ENCODE data around the gene NADSYN1.
"Not testable (repeated sequence)": the region's sequence is repeated elsewhere in the genome, so short reads cannot be mapped to it uniquely, and the experiment has no call there.

The NADSYN1 gene

DNA sequence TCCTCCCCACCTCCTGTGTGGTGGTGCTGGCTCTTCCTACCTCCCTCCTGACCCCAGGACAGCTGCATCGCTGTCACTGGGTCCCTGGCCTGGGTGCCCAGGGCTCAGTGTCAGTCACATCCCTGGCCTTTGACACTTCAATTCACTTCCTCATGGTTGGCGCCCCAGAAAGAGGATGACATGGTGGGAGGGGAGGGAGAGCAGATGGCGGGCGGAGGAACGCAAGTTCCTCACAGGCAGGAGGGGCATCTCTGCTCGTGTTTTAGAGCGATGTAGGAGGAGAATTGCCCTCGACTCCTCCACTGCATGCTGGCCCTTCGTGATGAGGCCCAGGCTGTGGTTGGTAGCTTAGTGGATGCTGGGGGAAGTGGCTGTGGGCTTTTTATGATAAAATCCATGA is 38.9 kb downstream of the NADSYN1 start:
- no peak for DNase-seq

DNA sequence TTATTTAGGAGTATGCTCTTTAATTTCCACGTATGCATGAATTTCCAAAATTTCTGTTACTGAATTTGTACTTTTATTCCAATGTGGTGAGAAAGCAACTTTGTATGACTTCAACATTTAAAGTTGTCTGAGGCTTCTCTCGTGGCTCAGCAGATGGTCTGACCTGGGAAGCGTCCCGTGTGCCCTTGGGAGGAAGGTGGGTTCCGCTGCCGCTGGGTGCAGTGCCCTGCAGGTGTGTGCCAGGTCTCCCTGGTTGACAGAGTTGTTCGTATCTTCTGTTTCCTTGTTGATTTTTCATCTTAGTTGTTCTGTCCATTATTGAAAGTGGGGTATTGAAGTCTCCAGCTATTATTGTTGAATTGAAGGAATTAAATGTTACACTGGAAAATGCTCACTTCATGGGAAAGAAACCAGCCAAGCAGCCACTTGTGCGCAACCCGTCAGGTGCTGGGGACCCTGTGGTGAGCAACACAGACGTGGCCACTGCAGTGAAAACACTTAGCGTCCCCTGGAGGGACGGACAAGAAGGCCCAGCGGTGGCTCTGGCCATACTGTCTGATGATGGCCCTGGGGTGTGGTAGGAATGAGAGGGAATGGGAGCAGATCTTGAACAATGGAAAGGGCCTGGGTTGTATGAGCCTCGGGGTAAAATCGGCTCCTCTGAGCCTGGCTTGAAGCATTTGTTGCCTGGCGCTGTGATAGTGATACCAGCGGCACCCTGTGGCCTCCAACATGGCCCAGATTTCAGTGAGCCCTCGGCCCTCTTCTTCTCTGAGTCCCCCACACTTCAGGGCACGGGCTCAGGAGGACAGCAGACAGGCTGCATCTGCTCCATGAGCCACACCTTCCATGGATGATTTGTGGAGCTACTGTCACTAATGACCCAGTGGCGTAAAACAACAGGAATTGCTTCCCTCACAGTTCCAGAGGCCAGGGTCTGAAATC is 42.6 kb downstream of the NADSYN1 start:
- DNase-seq = no peak

DNA sequence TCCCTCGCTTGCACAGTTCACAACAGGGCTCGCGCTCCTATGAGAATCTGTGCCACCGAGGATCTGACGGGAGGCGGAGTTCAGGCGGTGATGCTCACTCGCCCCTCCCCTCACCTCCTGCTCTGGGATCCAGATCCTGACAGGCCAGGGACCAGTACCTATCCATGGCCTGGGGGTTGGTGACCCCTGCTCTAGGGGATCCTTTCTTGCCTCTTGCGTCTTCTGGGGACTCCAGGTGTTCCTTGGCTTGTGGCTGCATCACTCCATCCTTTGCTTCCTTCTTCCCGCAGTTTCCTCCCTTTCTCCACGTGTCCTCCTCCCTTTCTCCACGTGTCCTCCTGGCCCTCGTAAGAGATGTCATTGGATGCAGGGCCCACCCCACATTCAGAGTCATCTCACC is 43.4 kb downstream of the NADSYN1 start:
- no peak for DNase-seq

DNA sequence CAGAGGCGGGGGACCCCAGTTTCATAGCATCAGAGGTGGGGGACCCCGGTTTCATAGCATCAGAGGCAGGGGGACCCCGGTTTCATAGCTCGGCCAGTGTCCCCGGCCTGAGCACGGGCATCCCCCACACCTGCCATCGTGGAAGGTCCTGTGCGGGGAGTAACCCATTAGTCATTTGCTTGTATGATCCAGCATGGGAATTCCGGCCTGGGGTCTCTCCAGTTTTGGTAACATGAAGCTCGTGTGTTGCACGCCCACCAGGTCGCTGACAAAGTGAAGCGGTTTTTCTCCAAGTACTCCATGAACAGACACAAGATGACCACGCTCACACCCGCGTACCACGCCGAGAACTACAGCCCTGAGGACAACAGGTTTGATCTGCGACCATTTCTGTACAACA is 45.1 kb downstream of the NADSYN1 start:
- DNase-seq = no peak

DNA sequence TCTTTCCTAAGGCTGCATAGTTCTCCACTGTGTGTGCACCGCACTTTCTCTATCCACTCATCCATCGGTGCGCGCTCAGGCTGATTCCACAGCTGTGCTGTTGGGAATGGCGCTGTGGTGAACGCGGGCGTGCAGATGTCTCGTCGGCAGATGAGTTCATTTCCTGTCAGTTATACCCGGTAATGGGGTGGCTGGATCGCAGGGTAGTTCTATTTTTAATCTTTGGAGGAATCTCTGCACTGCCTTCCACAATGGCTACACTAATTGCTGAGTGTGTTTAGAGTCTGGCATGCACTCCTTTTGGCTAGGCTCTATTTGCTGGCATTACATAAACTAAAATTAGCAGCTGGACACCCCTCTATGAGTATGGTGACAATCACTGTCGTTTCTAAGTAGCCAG is 46.1 kb downstream of the NADSYN1 start:
- no peak for DNase-seq

DNA sequence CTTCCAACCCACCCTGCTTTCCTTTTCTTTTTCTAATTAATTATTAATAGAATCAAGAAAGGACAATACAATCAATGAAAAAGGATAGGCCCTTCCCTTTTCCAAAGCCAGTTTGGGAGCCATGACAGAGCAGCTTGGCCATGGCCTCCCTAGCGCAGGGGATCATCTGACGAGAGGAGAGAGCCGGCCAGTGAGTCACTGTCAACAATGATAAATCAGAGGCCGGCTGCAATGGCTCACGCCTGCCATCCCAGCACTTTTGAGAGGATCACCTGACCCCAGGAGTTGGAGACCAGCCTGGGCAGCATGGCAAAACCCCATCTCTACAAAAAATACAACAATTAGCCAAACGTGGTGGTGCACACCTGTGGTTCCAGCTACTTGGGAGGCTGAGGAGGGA is 46.5 kb downstream of the NADSYN1 start:
- DNase-seq = no peak

DNA sequence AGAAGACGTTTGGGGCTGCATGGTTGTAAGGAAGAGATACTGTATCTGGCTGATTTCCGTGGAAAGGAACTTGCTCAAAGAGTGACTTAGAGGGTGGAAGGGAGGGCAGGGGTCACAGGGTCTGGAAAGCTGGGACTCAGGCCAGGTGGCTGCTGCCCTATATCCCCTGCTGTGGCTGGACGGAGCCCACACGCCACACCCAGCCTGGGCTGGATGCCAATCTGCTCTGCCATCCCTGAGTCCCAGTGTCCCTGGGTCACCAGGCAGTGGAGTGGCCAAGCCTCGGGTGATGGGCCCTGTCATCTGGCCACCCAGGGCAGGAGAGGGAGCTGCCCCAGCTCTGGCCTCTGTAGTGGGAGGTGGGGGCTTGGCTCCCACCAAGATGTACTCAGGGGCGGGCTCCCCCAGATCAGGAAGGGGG is 47.6 kb downstream of the NADSYN1 start:
- no peak for DNase-seq

DNA sequence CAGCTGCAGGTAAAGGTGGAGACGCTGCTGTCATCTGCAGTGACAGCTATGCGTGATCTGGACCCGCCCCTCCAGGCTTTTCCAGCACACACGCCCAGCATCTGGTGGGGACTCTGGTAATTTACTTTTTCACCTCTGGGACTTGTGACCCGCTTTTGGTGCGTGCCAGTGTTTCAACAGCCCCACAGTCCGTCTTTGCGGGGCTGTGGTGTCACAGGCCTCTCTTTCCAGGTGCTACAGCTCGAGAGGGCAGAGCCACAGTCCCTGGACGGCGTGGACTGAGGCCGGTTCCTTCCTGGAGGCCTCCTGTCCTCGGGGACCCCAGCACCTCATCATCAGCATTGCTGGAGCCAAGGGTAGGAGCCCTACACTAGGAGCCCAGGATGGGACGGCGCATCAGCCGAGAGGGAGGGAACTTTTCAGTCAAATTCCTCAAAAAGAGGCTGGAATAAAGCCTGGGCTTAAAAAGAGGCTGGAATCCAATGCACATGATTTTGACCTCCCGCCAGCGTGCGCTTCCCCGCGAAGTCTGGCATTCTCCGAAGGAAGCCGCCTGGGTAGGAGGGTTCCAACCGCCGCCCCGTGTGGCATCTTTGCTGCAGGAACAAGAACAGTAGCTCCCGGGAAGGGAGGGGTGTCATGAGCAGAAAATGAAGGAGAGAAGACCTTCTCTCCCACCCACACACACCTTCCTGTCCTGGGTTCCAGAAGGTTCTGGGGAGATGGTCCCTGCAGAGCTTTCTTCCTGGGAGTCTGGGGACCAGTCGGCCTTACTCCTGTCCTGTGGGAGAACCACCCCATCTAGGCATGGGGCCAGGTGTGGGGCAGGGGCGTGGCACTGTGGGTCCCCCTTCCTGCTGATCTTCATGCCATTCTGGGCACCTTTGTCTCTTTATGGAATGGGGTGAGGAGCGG is 48.3 kb downstream of the NADSYN1 start:
- no peak for DNase-seq

DNA sequence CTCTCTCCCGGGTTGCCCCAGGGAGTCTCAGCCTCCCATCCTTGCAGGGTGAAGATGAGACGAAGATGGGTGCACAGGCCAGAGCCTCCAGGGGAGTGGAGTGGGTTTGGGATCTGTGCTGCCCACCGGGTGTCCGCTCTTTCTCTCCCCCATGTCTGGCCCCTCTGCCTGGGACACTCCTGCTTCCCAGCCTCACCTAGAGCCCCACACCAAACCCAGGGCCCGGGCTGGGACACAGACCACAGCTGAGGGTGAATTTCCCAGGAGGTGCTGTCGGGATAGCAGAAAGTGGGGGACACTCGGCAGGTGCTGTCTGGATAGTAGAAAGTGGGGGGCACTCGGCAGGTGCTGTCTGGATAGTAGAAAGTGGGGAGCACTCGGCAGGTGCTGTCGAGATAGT is 49.0 kb downstream of the NADSYN1 start:
- no peak for DNase-seq

DNA sequence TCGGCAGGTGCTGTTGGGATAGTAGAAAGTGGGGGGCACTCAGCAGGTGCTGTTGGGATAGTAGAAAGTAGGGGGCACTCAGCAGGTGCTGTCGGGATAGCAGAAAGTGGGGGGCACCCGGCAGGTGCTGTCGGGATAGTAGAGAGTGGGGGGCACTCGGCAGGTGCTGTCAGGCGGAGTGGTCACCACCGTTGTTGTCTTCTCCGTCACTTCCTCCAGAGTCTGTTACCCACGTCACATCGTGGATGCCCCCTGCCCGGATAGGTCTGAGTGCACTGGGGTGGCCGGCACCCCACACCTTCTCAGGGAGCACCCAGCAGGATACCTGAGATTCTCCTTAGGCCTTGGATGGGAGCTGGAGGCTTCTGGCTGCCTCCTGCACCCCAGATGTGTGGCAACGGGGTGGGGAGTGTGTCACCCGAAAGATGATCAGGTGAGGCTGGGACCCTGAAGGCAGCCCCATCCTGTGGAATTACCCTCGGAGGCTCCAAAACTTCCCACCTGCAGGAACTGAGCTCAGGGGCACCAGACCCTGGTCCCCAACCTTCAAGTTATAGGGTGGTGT is 50.0 kb downstream of the NADSYN1 start:
- no peak for DNase-seq

DNA sequence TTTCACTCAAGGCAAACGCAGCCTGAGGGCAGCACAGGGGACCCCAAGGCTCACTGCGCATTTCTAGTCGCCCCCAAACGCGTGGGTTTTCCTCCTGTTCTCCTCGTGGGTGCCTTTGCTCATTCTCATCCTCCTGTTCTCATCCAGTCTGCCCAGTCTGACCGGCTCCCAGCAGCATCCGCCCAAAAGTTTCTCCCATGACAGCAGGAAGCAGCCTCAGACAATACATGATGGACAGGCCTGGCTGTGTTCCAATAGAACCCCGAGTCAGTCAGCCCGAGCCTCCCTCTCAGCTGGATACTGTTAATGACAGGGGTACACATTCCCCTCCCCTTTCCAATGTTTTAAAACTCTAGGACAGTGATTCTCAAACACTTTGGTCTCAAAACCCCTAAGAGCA is 51.5 kb downstream of the NADSYN1 start:
- peak; percentile 28 for DNase-seq

DNA sequence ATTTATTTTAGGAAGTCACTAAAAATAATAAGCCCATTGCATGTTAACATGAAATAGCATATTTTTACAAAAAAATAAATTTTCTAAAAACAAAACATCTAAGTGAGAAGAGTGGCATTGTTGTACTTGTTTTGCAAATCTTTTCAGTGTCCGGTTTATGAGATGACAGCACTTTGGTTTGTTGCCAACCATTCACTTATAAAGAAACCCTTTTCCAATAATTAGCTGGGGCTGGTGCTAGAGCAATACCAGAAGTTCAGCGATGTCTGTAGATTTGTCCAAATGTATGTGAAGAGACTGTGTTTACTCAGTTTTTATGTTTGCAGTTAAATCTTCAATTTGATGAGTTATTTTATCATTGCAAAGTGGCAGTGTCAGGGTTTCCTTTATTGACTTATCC is 52.0 kb downstream of the NADSYN1 start:
- no peak for DNase-seq

DNA sequence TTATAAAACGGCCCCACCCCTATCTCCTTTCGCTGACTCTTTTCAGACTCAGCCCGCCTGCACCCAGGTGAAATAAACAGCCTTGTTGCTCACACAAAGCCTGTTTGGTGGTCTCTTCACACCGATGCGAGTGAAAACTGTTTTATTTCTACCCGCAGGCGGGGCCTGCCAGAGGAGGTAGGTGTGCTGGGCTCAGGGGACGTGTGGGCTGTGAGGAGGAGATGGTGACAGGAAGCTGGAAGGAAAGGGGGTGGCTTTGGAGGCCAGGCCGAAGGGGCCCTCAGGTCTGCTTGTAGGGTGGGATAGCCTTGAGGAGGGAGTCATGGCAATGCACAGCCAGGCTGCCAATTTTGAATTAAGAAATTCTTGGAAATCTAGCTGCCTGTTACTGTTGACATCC is 52.8 kb downstream of the NADSYN1 start:
- DNase-seq = no peak

DNA sequence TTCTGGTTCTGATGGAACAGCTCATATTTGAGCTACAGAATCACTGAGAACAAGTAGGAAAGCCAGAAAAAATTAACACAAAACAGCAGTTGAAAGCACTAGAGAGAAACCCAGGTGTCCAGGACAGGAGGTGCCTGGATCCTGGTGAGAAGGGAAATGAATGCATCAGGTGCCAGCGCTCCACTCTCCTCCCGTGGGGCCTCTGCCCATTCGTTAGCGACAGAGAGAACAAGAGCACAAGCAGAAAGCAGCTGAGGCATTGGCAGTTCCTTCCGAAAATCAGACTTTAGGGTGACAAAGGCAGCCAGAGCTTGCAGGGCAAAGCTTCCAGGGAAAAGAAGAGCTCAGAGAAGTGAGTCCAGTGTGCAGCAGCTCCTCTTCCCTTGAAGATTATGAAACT is 54.1 kb downstream of the NADSYN1 start:
- DNase-seq = no peak

DNA sequence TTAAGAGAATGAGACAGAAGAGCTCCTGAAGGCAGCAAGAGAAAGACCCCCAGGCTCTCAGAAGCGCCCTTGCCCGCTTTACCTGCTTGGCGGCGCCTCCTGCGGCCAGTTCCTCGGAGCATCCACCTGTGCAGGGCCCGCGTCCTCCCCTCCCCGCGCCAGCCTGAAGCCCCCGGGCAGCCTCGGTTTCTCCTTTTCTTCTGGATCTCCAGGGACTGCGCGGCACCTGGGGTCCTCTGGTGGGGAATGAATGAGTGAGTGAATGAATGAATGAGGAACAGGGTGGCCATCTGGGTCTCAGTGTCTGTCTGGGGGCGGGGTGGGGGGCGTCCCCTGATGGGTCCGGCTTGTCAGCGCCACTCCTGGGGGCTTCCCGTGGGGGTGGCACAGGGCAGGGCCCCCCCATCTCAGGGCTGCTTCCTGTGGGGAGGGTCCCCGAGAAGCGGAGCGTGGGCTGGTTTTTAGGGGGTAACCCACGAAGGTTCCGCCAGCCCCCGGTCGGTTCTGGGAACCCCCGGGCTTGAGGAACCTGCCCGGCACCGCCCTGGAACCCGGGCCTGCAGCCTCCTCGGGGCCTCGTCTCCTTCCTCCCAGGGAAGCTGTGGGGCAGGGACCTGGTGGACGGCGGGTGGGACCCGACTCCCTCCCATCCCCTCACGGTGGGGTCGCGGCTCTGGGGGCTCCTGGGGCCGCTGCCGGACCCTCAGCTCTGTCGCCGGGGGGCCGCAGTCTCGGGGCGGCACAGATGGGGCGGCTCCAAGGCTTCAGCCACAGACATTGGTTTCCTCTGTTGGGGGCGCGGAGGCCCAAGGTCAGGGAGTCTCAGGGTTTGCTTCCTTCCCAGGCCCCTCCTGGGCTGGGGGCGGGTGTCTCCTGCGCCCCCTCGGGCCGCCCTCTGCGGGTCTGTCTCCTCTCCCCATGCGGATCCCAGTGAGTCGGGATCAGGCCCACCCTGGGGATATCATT is 65.8 kb downstream of the NADSYN1 start:
- no peak for DNase-seq

DNA sequence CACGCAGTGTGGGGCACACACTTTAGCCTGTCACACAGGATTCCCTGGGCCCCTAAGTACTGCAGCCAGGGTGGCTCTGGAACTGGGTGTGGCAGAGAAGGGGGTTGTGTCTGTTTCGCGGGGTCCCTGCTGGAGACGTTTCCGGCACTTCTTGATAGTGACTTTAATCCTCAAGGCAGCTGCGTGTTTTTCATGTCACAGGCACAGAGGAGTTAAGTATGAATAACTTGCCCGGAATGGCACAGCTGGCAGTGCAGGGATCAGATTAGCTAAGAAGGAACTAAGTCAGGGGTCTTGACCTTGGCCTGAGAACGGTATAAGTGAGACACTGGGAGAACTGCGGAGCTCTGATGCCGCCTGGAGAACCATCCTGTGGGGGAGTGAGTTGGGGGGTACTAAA is 66.5 kb downstream of the NADSYN1 start:
- DNase-seq = no peak

DNA sequence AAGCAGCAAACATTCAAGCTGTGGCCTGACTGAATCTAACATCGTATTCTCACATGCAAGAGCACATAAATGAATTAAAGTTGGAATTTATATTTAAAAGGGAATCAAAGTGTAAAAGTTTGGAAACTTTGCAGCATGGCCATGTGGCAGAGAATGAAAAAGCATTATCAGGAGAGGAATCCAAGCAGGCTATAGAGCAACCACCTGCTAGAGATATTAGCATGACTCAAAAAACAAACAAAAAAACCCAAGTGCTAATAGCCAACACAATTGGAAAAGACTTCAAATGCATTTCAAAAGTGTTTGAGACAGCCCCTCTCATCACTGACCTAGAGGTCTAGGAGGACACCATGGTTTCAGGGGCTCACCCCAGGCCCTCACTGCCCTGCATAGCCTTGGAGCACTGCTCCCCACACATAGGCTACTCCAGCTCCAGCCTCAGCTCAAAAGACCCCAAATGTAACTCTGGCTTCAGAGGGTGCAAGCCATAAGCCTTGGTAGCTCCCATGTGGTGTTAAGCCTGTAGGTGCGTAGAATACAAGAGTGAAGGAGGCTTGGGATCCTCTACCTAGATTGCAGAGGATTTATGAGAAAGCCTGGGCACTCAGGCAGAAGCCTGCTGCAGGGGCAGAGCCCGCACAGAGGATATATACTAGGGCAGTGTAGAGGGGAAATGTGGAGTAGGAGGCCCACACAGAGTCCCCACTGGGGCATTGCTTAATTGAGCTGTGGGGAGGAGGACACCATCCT is 72.4 kb downstream of the NADSYN1 start:
- no peak for DNase-seq

DNA sequence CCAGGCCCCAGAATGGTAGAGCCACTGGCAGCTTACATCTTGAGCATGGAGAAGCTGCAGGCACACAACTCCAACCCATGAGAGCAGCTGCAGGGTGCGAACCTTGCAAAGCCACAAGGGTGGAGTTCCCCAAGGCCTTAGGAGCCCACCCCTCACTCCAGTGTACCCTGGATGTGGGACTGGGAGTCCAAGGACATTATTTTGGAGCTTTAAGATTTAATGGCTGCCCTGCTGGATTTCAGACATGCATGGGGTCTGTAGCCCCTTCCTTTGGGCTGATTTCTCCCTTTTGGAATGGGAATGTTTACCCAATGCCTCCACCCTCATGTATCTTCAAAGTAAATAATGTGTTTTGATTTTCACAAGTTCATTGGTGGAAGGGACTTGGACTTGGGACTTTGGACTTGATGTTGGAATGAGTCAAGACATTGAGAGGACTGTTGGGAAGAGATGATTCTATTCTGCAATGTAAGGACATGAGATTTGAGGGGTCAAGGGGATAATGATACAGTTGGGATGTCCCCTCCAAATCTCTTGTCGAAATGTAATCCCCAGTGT is 73.0 kb downstream of the NADSYN1 start:
- DNase-seq = no peak

DNA sequence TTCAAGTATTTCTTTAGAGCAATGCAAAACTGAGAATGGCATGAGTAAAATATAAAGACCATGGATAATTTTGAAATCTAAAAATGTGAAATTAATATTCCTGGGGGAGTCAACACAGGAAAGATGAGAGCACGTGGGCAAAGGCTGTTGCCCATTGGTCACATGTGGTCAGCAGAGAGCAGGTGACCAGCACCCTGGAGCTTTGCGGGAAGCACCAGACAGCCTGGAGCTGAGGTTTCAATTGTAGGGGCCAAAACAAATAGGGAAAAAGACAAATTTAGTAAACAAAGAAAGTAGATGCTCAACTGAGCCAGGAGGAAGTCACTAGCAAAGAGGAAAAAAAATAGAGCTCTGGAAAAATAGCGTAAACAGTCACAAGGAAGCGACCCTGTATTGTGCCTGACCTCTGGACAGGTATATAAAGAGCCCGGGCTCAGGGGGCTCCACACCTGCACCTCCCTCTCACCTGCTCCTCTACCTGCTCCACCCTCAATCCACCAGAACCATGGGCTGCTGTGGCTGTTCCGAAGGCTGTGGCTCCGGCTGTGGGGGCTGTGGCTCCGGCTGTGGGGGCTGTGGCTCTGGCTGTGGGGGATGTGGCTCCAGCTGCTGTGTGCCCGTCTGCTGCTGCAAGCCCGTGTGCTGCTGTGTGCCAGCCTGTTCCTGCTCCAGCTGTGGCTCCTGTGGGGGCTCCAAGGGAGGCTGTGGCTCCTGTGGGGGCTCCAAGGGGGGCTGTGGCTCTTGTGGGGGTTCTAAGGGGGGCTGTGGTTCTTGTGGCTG is 74.0 kb downstream of the NADSYN1 start, which contains the start of gene KRTAP5-7:
TSS of gene KRTAP5-7 (plus strand) at position 472 of the 780 bp plus-strand sequence. CDS start at position 506, 34 bp downstream.
- not testable (repeated sequence) for DNase-seq

DNA sequence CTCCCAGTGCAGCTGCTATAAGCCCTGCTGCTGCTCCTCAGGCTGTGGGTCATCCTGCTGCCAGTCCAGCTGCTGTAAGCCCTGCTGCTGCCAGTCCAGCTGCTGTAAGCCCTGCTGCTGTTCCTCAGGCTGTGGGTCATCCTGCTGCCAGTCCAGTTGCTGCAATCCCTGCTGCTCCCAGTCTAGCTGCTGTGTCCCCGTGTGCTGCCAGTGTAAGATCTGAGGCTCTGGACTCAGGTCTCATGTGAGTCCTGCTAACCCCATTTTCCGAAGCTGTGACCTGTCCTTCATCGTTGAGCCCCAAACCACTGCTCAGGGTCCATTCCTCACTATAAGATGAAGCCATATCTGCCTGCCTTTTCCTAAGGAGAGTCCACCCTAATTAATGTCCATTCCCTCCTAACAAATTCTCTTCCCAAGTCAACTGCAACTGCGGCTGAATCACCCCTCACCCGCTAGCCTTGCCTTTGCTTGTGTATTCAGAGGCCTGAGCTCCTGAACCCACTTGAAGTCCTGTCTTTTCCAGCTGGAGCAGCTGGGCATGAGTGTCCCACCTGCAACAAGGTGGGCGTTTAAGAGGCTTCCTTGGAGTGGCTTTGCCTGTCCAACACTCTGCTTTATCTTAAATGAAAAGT is 74.7 kb downstream of the NADSYN1 start:
- no peak for DNase-seq

Measured in eye (tissue), 1 donor.